ENCODE measurements around the gene CPNE4.

The CPNE4 gene

DNA sequence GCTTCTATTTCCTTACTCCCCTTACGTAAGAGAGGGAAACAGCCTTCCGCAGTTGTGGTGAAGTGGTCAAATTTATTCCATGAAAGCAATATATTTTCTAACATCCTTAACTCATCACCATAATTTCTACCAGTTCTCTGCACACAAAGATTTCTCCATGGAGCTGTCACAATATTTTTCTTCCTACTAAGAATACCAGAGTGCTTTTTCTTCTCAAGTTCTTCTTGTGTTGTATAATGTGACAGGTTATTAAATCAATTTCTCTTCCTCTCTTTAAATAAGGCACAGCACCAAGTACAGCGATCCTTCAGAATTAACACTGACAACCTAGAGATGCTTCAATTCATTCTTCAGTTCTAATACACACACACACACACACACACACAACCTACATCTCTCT, 153.0 kb downstream of the CPNE4 start:
- Histone ChIP-seq H3K36me3 (ENCODE audit: control insufficient read depth, low read length) (no peaks in the 10 kb centered on the region), H3K9me3 (ENCODE audit: control insufficient read depth, insufficient read depth, low read length) (no peaks in the 10 kb centered on the region), H3F3A (ENCODE audit: control insufficient read depth, insufficient read depth) (no peaks in the 10 kb centered on the region), H3K27me3 (ENCODE audit: control insufficient read depth, low read length) (no peaks in the 10 kb centered on the region), H4K20me1 (ENCODE audit: control insufficient read depth, insufficient read depth, low read depth, low read length) (no peaks in the 10 kb centered on the region), H3K4me1 (ENCODE audit: control insufficient read depth, low read length) (no peaks in the 10 kb centered on the region), H3K9me2 (replicated peaks; ENCODE audit: control insufficient read depth, low read length) (no peaks in the 10 kb centered on the region), H3K79me2 (ENCODE audit: control insufficient read depth, low read length) (no peaks in the 10 kb centered on the region), H3K4me3 (ENCODE audit: low read length) (no peak overlapping the region), H3K27ac (ENCODE audit: low read depth, low read length) (no peak overlapping the region), H3K4me2 (ENCODE audit: low read length) (no peak overlapping the region)
- TF ChIP-seq EZH2phosphoT487 (IDR thresholded peaks at IDR 0.05; ENCODE audit: borderline replicate concordance, low read length), result no peak
- TF ChIP-seq, protein P1, sequence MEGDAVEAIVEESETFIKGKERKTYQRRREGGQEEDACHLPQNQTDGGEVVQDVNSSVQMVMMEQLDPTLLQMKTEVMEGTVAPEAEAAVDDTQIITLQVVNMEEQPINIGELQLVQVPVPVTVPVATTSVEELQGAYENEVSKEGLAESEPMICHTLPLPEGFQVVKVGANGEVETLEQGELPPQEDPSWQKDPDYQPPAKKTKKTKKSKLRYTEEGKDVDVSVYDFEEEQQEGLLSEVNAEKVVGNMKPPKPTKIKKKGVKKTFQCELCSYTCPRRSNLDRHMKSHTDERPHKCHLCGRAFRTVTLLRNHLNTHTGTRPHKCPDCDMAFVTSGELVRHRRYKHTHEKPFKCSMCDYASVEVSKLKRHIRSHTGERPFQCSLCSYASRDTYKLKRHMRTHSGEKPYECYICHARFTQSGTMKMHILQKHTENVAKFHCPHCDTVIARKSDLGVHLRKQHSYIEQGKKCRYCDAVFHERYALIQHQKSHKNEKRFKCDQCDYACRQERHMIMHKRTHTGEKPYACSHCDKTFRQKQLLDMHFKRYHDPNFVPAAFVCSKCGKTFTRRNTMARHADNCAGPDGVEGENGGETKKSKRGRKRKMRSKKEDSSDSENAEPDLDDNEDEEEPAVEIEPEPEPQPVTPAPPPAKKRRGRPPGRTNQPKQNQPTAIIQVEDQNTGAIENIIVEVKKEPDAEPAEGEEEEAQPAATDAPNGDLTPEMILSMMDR (IDR thresholded peaks at IDR 0.05; ENCODE audit: low read depth, low read length, poor library complexity, severe bottlenecking), result no peak

DNA sequence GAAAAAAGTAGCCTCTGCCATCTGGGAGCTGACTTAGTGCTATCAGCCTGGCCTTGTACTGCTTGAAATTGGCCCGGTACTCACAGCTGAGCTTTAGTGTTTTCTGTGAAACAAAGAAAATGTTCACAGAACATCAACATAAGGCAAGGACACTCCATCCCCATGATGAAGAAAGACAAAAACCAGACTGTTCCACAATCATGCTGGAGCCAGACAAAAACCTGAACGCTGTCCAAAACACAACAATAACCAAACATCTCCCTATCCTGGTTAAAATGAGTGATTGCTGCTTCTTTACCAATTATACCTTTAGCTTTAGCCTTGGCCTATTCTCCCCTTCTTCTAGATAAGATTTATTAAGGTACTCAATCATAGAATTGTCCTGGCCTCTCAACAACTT, 153.9 kb downstream of the CPNE4 start:
- Histone ChIP-seq H3K9me2 (replicated peaks; ENCODE audit: control insufficient read depth, low read length) (no peaks in the 10 kb centered on the region), H3K36me3 (ENCODE audit: control insufficient read depth, low read length) (no peaks in the 10 kb centered on the region), H3K79me2 (ENCODE audit: control insufficient read depth, low read length) (no peaks in the 10 kb centered on the region), H3K4me3 (ENCODE audit: low read length) (no peak overlapping the region), H3K9me3 (ENCODE audit: control insufficient read depth, insufficient read depth, low read length) (no peaks in the 10 kb centered on the region), H3K27ac (ENCODE audit: low read depth, low read length) (no peak overlapping the region), H3F3A (ENCODE audit: control insufficient read depth, insufficient read depth) (no peaks in the 10 kb centered on the region), H4K20me1 (ENCODE audit: control insufficient read depth, insufficient read depth, low read depth, low read length) (no peaks in the 10 kb centered on the region), H3K4me1 (ENCODE audit: control insufficient read depth, low read length) (no peaks in the 10 kb centered on the region), H3K4me2 (ENCODE audit: low read length) (no peak overlapping the region), H3K27me3 (ENCODE audit: control insufficient read depth, low read length) (no peaks in the 10 kb centered on the region)
- TF ChIP-seq EZH2phosphoT487 (IDR thresholded peaks at IDR 0.05; ENCODE audit: borderline replicate concordance, low read length), result no peak
- TF ChIP-seq, protein P1 (IDR thresholded peaks at IDR 0.05; ENCODE audit: low read depth, low read length, poor library complexity, severe bottlenecking), result no peak

DNA sequence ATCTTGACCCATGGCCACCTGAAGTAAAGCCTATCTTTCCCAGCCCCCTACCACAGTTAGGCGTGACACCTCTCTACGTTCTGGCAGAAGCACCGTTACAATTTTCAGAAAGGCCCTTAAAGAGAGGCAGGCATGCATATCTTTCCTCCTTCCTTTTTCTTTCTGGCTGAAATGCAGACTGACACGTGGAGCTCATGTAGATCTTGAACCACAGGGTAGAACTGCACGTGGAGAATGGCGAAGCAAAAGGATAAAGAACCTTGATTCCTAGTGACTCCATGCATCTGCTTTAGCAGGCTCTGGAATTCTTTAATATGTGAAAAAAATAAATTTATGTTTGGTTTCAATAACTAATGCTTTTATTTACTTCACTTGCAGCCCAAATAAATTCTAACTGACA, 166.6 kb downstream of the CPNE4 start:
- Histone ChIP-seq H3K9me3 (ENCODE audit: control insufficient read depth, insufficient read depth, low read length) (no peaks in the 10 kb centered on the region), H3K79me2 (ENCODE audit: control insufficient read depth, low read length) (no peaks in the 10 kb centered on the region), H3K9me2 (replicated peaks; ENCODE audit: control insufficient read depth, low read length) (no peaks in the 10 kb centered on the region), H3K27me3 (ENCODE audit: control insufficient read depth, low read length) (no peaks in the 10 kb centered on the region), H3F3A (ENCODE audit: control insufficient read depth, insufficient read depth) (no peaks in the 10 kb centered on the region), H3K27ac (ENCODE audit: low read depth, low read length) (no peak overlapping the region), H3K4me2 (ENCODE audit: low read length) (no peak overlapping the region), H4K20me1 (ENCODE audit: control insufficient read depth, insufficient read depth, low read depth, low read length) (no peaks in the 10 kb centered on the region), H3K4me3 (ENCODE audit: low read length) (no peak overlapping the region), H3K4me1 (ENCODE audit: control insufficient read depth, low read length) (no peaks in the 10 kb centered on the region), H3K36me3 (ENCODE audit: control insufficient read depth, low read length) (no peaks in the 10 kb centered on the region)
- no peak for TF ChIP-seq EZH2phosphoT487 (IDR thresholded peaks at IDR 0.05; ENCODE audit: borderline replicate concordance, low read length)
- TF ChIP-seq, protein P1 (IDR thresholded peaks at IDR 0.05; ENCODE audit: low read depth, low read length, poor library complexity, severe bottlenecking), result no peak

DNA sequence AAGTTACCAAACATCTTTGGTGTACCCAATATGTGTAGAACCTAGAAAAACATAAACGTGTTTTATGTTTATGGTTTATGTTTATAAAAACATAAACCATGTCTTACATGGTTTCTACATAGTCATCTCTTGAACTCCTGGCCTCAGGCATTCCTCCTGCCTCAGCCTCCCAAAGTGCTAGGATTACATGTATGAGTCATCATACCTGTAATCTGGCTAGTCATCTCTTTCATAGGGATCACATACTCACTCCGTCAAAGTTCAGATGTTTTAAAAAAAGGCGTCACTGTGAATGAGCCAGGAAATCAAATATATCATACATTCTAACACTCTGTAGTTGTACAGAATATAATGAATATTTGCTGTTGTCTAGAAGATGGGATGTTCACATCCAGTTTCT, 178.6 kb downstream of the CPNE4 start:
- Histone ChIP-seq H3K79me2 (ENCODE audit: control insufficient read depth, low read length) (no peaks in the 10 kb centered on the region), H3K4me2 (ENCODE audit: low read length) (no peak overlapping the region), H3K4me3 (ENCODE audit: low read length) (no peak overlapping the region), H4K20me1 (ENCODE audit: control insufficient read depth, insufficient read depth, low read depth, low read length) (no peaks in the 10 kb centered on the region), H3K4me1 (ENCODE audit: control insufficient read depth, low read length) (no peaks in the 10 kb centered on the region), H3K9me3 (ENCODE audit: control insufficient read depth, insufficient read depth, low read length) (no peaks in the 10 kb centered on the region), H3K27me3 (ENCODE audit: control insufficient read depth, low read length) (no peaks in the 10 kb centered on the region), H3F3A (ENCODE audit: control insufficient read depth, insufficient read depth) (no peaks in the 10 kb centered on the region), H3K36me3 (ENCODE audit: control insufficient read depth, low read length) (no peaks in the 10 kb centered on the region), H3K27ac (ENCODE audit: low read depth, low read length) (no peak overlapping the region), H3K9me2 (replicated peaks; ENCODE audit: control insufficient read depth, low read length) (no peaks in the 10 kb centered on the region)
- TF ChIP-seq EZH2phosphoT487 (IDR thresholded peaks at IDR 0.05; ENCODE audit: borderline replicate concordance, low read length), result no peak
- TF ChIP-seq, protein P1 (IDR thresholded peaks at IDR 0.05; ENCODE audit: low read depth, low read length, poor library complexity, severe bottlenecking), result no peak

Data from DOHH2 (cell line).